ENCODE results near the gene IP6K3.

IP6K3 gene, protein sequence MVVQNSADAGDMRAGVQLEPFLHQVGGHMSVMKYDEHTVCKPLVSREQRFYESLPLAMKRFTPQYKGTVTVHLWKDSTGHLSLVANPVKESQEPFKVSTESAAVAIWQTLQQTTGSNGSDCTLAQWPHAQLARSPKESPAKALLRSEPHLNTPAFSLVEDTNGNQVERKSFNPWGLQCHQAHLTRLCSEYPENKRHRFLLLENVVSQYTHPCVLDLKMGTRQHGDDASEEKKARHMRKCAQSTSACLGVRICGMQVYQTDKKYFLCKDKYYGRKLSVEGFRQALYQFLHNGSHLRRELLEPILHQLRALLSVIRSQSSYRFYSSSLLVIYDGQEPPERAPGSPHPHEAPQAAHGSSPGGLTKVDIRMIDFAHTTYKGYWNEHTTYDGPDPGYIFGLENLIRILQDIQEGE

DNA sequence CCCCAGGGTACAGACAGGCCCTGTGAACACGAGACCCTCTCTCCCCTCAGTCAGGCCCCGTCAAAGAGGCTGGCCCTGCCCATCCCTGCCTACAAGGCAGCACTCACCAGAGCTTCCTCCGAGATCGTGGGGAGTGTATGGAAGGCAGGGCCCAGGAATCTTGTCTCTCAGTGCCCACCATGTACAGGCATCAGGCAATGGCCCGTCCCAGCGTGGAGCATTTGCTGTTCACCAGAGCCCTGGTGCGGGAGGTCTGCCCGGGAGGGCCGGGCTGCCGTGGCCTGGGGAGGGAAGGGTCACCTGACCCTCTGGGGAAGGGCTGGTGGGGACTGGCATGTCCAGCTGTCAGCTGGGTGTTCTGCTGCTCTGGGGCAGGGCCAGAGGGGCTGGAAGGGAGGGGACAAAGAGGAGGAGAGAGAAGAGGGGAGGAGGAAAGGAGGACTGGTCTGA, at the start of gene IP6K3:
Gene IP6K3, minus strand, starts transcription at position 255 of the 450 bp plus-strand sequence. CDS start 11,429 bp downstream, outside the sequence.
- Histone ChIP-seq H3K9ac (ENCODE audit: low read length) (no peak within 1 kb of the TSS), H3K36me3 (ENCODE audit: control insufficient read depth, insufficient read depth, low read length) (no peaks in the 10 kb centered on the region), H3K4me3 (ENCODE audit: low read length) (no peak within 1 kb of the TSS), H3K4me1 (ENCODE audit: control insufficient read depth, insufficient read depth, low read length) (peaks cover 37% of the 10 kb centered on the region), H3K27me3 (ENCODE audit: control insufficient read depth, insufficient read depth, low read length) (no peaks in the 10 kb centered on the region), H3K9me3 (ENCODE audit: control insufficient read depth, low read length) (no peaks in the 10 kb centered on the region)

DNA sequence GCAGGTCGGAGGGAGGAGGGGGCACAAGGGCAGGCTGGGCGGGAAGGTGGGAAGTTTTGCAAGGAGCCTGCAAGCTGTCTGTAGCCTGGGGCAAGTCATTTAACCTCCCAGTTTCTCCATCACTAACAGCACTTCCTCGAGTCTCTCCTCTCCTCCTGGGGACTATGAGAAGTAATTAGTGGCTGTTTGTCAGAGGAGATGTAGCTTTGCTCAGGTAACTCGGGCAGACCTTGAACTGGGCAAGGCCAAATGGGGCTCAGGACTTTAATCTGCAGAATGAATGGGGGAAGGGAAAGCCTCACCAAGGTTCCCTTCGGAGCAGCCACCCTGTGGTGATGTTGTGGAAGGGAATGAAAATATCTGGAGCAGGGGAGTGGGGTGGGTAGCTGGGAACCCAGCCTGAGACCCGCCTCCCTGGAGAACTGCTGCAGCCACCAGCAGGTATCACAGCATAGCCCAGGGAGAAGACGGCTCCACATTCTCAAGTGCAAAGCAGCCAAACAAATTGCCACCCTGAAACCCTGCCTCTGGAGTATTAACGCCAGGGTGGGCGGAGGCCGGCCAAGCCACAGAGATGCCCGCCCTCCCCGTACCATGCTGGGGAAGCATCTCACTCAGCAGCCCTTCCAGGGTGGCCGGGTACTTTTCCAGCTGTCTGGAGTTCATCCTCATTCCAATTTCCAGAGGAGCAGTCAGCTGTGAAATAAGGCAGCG, 48.4 kb upstream of the IP6K3 start:
- Histone ChIP-seq H3K4me3 (ENCODE audit: low read length) (no peak overlapping the region), H3K4me1 (ENCODE audit: control insufficient read depth, insufficient read depth, low read length) (no peaks in the 10 kb centered on the region), H3K9ac (ENCODE audit: low read length) (no peak overlapping the region), H3K27me3 (ENCODE audit: control insufficient read depth, insufficient read depth, low read length) (peaks cover 39% of the 10 kb centered on the region), H3K9me3 (ENCODE audit: control insufficient read depth, low read length) (no peaks in the 10 kb centered on the region), H3K36me3 (ENCODE audit: control insufficient read depth, insufficient read depth, low read length) (no peaks in the 10 kb centered on the region)

DNA sequence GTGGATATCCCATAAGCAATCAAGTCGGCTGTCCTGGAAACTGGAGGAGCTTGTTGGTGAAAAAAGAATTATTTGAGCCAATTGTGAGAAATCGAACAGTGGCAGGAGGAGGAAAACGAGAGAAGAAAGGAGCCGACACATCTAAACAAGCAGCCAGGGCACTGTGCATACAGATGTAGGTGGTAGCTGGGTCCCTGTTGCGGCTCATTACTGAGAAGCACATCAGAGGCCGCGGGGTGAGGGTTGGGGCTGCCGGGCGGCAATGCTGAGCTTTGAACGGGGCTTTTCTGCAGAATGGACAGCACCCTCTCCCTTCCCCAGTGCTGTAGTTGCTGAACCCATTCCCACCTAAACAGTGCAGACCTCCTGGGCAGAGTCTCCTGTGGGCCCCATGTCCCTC, 46.3 kb upstream of the IP6K3 start:
- Histone ChIP-seq H3K27me3 (ENCODE audit: control insufficient read depth, insufficient read depth, low read length) (peaks cover 29% of the 10 kb centered on the region), H3K4me1 (ENCODE audit: control insufficient read depth, insufficient read depth, low read length) (no peaks in the 10 kb centered on the region), H3K9me3 (ENCODE audit: control insufficient read depth, low read length) (no peaks in the 10 kb centered on the region), H3K36me3 (ENCODE audit: control insufficient read depth, insufficient read depth, low read length) (no peaks in the 10 kb centered on the region), H3K4me3 (ENCODE audit: low read length) (no peak overlapping the region), H3K9ac (ENCODE audit: low read length) (no peak overlapping the region)

DNA sequence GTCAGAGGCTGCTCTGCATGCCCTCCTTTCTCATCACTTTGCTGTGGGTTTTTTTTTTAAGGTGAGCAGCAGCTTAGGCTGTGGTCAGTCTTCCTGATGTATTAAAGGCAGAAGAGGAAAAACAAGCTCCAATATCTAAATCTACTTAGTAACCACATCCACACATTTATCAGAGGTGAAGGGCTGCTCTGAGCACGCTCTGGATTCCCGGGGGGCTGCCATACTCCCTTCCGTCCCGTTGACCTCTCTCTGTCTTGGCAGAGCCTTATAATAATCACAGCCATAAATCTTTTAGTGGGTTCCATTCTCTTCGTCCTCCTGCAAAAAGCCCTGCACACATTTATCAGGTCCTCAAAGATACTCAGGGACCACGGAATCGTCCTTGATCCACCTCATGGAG, 44.9 kb upstream of the IP6K3 start:
- H3K4me1 ChIP-seq (ENCODE audit: control insufficient read depth, insufficient read depth, low read length): peaks cover 13% of the 10 kb centered on the region
- no peaks in the 10 kb centered on the region for H3K9me3 ChIP-seq (ENCODE audit: control insufficient read depth, low read length)
- H3K36me3 ChIP-seq (ENCODE audit: control insufficient read depth, insufficient read depth, low read length): no peaks in the 10 kb centered on the region
- no peak overlapping the region for H3K4me3 ChIP-seq (ENCODE audit: low read length)
- peaks cover 24% of the 10 kb centered on the region for H3K27me3 ChIP-seq (ENCODE audit: control insufficient read depth, insufficient read depth, low read length)
- no peak overlapping the region for H3K9ac ChIP-seq (ENCODE audit: low read length)

DNA sequence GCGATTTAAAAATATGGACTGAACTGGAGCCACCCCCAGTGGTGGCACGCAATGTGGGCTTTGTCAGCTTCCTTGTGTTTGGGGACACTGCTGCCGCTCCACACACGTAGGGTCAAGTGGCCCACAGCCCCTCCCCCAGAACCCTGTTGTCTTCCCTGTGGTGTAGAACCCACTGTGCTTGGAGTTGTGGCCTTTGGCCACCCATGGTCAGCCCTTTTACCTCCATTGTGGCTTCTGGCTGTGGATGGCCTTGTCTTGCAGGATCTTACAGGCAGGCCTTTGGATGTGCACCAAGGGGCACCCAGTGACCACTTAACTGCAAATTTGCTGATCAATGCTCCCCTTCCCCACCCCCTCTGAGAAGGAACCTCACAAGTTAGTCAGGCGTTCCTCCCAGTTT, 44.2 kb upstream of the IP6K3 start:
- Histone ChIP-seq H3K9ac (ENCODE audit: low read length) (no peak overlapping the region), H3K4me3 (ENCODE audit: low read length) (no peak overlapping the region), H3K27me3 (ENCODE audit: control insufficient read depth, insufficient read depth, low read length) (peaks cover 24% of the 10 kb centered on the region), H3K36me3 (ENCODE audit: control insufficient read depth, insufficient read depth, low read length) (no peaks in the 10 kb centered on the region), H3K4me1 (ENCODE audit: control insufficient read depth, insufficient read depth, low read length) (peaks cover 20% of the 10 kb centered on the region), H3K9me3 (ENCODE audit: control insufficient read depth, low read length) (no peaks in the 10 kb centered on the region)

DNA sequence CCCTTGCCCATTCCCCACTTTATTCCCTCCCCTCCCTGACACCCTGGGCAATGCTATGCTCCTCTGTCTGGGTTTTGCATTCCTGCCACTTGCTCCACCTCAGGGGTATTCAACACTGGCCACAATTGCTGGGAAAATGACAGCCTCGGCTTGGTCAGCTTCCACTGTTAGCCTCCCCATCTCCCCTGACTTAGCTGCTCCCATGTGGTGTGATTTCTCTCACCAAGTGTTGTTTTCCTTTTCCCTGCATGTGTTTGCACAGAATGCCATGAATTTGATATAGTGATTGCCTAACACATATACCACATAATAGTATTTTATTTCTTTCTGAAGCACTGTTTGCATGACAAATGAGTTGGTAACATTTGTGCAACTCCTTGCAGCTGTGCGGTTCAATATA, 43.7 kb upstream of the IP6K3 start:
- Histone ChIP-seq H3K9ac (ENCODE audit: low read length) (no peak overlapping the region), H3K9me3 (ENCODE audit: control insufficient read depth, low read length) (no peaks in the 10 kb centered on the region), H3K36me3 (ENCODE audit: control insufficient read depth, insufficient read depth, low read length) (no peaks in the 10 kb centered on the region), H3K4me3 (ENCODE audit: low read length) (no peak overlapping the region), H3K27me3 (ENCODE audit: control insufficient read depth, insufficient read depth, low read length) (peaks cover 20% of the 10 kb centered on the region), H3K4me1 (ENCODE audit: control insufficient read depth, insufficient read depth, low read length) (peaks cover 20% of the 10 kb centered on the region)

DNA sequence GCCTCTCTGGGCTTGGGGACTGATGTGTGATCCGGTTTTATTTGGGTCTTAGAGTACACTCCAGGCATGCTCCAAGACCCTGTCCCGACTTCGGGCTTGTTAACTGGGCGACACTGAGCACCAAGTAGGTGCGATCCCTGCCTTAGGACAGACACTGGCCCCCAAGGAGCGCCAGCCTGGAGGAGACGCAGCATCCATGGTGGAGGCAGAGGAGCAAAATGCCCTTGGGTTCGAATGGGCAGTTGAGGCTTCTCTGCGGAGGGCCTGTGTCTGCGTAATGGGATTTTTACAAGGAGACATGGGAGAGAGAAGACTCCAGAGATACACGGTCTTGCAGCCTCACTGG, 42.8 kb upstream of the IP6K3 start:
- Histone ChIP-seq H3K4me1 (ENCODE audit: control insufficient read depth, insufficient read depth, low read length) (peaks cover 20% of the 10 kb centered on the region), H3K36me3 (ENCODE audit: control insufficient read depth, insufficient read depth, low read length) (no peaks in the 10 kb centered on the region), H3K9ac (ENCODE audit: low read length) (no peak overlapping the region), H3K9me3 (ENCODE audit: control insufficient read depth, low read length) (no peaks in the 10 kb centered on the region), H3K4me3 (ENCODE audit: low read length) (no peak overlapping the region), H3K27me3 (ENCODE audit: control insufficient read depth, insufficient read depth, low read length) (peaks cover 16% of the 10 kb centered on the region)

DNA sequence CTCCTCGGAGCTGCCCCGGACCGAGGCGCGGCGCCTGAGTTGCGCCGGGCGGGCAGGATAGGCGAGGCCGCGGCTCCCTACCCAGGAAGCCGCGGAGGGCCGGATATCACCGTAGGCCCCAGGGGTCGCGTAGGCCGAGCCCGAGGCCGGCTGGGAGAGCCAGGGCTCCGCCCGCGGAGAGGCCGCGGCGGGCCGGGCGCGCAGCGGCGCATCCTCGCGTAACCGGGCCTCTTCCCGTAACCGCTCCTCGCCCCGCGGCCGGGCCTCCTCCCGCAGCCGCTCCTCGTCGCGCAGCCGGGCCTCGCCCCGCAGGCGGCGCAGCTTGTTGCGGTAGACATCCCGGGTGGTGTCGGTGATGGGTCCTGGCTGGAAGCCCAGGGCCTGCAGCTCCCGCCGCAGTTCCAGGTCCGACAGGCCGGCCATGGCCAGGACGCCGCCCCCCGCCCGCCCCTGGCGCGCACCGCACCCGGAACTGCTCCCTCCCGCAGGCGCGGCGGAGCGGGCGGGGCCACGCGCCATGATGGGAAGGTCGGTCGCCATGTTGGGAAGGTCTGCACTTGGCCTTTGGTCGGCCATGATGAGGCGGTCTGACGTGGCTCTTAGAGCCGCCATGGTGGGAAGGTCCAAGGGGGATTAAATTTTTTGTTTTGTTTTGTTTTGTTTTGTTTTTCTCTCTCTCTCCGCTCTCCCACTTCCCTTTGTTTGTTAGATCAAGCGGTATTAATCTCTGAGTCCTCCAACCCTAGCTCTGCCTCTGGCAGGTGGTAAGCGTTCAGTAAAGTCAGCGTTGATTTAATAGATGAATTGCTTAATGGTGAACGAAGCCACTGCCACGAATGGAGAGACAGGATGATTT, 42.2 kb upstream of the IP6K3 start, which contains the start of gene LEMD2:
Gene LEMD2, minus strand, starts transcription at position 437 of the 856 bp plus-strand sequence. Its CDS starts 14 bp downstream, at position 423.
- H3K36me3 ChIP-seq (ENCODE audit: control insufficient read depth, insufficient read depth, low read length): no peaks in the 10 kb centered on the region
- H3K27me3 ChIP-seq (ENCODE audit: control insufficient read depth, insufficient read depth, low read length): peaks cover 16% of the 10 kb centered on the region
- peak within 1 kb of the TSS; percentile 28 for H3K4me3 ChIP-seq (ENCODE audit: low read length)
- no peaks in the 10 kb centered on the region for H3K9me3 ChIP-seq (ENCODE audit: control insufficient read depth, low read length)
- H3K9ac ChIP-seq (ENCODE audit: low read length): peak within 1 kb of the TSS; percentile 95
- peaks cover 20% of the 10 kb centered on the region for H3K4me1 ChIP-seq (ENCODE audit: control insufficient read depth, insufficient read depth, low read length)

DNA sequence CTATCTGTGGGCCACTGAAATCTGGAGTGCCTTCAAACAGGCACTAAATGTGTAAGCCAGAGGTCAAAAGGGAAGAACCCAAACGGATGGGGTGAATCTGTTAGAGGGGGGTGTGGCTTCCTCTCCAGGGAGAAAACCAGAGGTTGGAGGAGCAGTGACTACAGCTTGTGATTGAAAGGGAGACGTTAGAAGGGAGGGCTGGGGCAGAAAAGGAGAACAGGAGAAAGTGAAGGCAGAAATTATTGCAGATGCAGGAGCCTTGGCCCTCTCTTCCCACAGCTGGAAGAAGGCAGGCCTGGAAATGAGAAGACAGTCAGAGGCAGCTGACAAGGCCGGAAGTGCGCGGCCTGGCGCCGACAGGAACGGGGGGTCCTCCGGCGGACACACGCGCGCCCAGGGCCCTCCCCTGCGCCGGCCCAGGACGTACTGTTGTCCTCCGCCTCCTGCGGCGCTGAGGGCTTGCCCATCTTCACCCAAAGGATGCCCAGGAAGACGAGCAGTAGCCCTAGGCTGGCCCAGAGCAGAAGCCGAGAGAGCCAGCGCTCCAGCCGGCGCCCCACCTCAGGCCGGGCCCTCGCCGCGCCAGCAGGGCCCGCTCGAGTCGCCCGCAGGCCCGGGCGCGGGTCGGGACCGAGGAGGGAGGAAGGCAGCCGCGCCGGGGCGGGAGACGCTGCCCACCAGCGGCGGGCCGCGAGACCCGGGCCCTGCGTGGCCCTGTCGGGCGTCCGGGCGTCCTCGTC, 41.4 kb upstream of the IP6K3 start:
- H3K27me3 ChIP-seq (ENCODE audit: control insufficient read depth, insufficient read depth, low read length): peaks cover 12% of the 10 kb centered on the region
- H3K4me1 ChIP-seq (ENCODE audit: control insufficient read depth, insufficient read depth, low read length): peaks cover 20% of the 10 kb centered on the region
- no peaks in the 10 kb centered on the region for H3K9me3 ChIP-seq (ENCODE audit: control insufficient read depth, low read length)
- H3K36me3 ChIP-seq (ENCODE audit: control insufficient read depth, insufficient read depth, low read length): peaks cover 6% of the 10 kb centered on the region
- peak overlapping the region; percentile 28 for H3K4me3 ChIP-seq (ENCODE audit: low read length)
- peak overlapping the region; percentile 95 for H3K9ac ChIP-seq (ENCODE audit: low read length)

DNA sequence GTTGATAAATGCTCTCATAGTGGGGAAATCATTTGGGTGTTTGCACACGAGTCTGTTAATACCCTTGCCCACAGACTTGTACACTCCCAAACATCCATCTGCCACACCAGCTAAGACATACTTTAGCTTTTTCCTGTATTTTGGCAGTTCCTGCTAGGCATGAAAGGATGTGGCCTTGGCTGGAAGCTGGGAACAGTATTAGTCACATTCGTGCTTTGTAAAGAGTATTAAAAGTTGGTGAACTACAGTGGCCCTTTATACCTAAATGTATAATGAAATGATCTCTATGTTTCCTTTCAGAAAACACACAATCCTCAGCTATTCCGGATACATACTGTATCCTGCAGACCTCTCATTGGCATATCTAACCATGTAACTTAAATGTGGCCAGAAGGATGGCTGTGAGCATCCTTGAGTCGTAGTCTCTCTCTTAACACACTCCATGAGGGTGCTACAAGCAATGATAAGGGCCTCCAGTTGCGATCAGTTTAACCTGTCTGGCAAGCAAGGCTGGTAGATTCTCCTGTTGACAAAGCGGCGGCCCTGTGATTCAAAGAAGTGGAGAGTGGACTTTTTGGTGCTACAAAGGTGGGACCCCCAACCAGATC, 40.7 kb upstream of the IP6K3 start:
- Histone ChIP-seq H3K4me1 (ENCODE audit: control insufficient read depth, insufficient read depth, low read length) (peaks cover 20% of the 10 kb centered on the region), H3K9ac (ENCODE audit: low read length) (peak overlapping the region; percentile 95), H3K4me3 (ENCODE audit: low read length) (peak overlapping the region; percentile 28), H3K36me3 (ENCODE audit: control insufficient read depth, insufficient read depth, low read length) (peaks cover 6% of the 10 kb centered on the region), H3K27me3 (ENCODE audit: control insufficient read depth, insufficient read depth, low read length) (peaks cover 11% of the 10 kb centered on the region), H3K9me3 (ENCODE audit: control insufficient read depth, low read length) (no peaks in the 10 kb centered on the region)

DNA sequence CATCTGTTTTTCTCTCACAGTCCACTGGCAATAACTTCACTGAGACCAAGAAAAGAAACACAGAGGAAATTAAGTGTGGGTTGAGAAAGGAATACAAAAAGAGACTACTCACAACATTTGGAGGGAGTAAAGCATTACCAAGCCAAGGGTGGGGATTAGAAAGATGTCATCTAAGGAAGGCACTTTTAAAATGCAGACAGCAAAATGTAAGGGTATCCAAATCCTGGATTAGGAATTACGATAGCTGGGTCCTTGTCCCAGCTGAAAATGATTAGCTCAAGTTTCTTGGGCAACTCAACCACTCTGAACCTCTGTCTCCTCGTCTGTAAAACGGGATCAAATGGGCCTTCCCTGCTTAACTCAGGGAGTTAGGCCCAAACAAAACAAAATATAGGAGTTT, 40.0 kb upstream of the IP6K3 start:
- Histone ChIP-seq H3K4me1 (ENCODE audit: control insufficient read depth, insufficient read depth, low read length) (peaks cover 20% of the 10 kb centered on the region), H3K27me3 (ENCODE audit: control insufficient read depth, insufficient read depth, low read length) (peaks cover 8% of the 10 kb centered on the region), H3K9me3 (ENCODE audit: control insufficient read depth, low read length) (no peaks in the 10 kb centered on the region), H3K4me3 (ENCODE audit: low read length) (no peak overlapping the region), H3K36me3 (ENCODE audit: control insufficient read depth, insufficient read depth, low read length) (peaks cover 6% of the 10 kb centered on the region), H3K9ac (ENCODE audit: low read length) (peak overlapping the region; percentile 24)

Measured in mucosa of stomach (tissue), 1 donor.